PC-3 (cell line): ENCODE results near the gene WNK4.

ENCODE experiments used
- EZH2 ChIP-seq: fragments of 300-600 bp; sonication (generic); IDR thresholded peaks from one replicate; pipeline ENCODE4 v1.6.1; 2017; ENCODE audit warnings: antibody characterized with exemption, mild to moderate bottlenecking, low read length; ENCODE audit not compliant: unreplicated experiment
- TF ChIP-seq, protein P1 (sequence below): fragments of 300-600 bp; sonication (generic); conservative IDR thresholded peaks from 2 replicates; pipeline ENCODE4 v1.5.1; 2017; ENCODE audit warnings: antibody characterized with exemption, low read depth, mild to moderate bottlenecking, low read length

GRCh38 chr17:42754782-42755181 is 25.6 kb upstream of the WNK4 start:
- TF ChIP-seq, protein P1, sequence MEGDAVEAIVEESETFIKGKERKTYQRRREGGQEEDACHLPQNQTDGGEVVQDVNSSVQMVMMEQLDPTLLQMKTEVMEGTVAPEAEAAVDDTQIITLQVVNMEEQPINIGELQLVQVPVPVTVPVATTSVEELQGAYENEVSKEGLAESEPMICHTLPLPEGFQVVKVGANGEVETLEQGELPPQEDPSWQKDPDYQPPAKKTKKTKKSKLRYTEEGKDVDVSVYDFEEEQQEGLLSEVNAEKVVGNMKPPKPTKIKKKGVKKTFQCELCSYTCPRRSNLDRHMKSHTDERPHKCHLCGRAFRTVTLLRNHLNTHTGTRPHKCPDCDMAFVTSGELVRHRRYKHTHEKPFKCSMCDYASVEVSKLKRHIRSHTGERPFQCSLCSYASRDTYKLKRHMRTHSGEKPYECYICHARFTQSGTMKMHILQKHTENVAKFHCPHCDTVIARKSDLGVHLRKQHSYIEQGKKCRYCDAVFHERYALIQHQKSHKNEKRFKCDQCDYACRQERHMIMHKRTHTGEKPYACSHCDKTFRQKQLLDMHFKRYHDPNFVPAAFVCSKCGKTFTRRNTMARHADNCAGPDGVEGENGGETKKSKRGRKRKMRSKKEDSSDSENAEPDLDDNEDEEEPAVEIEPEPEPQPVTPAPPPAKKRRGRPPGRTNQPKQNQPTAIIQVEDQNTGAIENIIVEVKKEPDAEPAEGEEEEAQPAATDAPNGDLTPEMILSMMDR = no peak
- TF ChIP-seq EZH2 = no peak
